HG02610 (cell line): Measurements from ENCODE around the gene TMEM150C.

Experiments used
- ATAC-seq: cut with Tn5 transposase; IDR thresholded peaks from one replicate; pipeline ENCODE4 v1.9.1; 2021; ENCODE audit warnings: mild to moderate bottlenecking, moderate library complexity; ENCODE audit not compliant: unreplicated experiment

TMEM150C gene

DNA sequence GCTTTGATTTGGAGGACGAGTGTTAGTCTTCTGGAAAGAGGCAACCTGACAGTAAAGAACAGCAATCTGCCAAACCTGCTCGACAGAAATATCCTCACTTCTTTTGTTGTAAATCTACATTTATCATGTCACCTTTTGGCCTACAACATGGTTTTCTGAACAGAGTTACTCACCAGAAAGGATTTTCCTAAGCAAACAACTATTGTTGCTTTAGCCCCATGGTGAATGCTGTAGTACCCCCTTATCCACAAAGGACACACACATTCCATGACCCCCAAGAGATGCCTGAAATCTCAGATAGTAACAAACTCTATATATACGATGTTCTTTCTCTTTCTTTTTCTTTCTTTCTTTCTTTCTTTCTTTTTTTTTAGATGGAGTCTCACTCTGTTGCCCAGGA lies 42.7 kb downstream of the TMEM150C start:
- no peak for ATAC-seq

DNA sequence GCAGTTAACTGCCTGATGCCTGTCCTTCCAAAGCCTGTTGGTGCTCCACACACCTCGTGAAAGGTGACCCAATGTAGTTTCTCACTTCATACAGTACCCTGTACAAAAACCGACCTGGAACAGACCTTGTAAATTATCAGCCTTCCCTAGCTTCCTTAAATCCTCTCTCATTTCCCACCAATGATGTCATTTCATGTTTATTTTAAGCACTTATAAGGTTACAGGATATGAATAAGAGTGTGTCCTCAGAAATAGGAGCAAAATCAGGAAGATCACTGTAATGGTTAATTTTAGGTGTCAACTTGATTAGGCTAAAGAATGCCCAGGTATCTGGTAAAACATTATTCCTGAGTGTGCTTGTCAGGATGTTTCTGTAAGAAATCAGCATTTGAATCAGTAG lies 44.7 kb downstream of the TMEM150C start:
- ATAC-seq: no peak

DNA sequence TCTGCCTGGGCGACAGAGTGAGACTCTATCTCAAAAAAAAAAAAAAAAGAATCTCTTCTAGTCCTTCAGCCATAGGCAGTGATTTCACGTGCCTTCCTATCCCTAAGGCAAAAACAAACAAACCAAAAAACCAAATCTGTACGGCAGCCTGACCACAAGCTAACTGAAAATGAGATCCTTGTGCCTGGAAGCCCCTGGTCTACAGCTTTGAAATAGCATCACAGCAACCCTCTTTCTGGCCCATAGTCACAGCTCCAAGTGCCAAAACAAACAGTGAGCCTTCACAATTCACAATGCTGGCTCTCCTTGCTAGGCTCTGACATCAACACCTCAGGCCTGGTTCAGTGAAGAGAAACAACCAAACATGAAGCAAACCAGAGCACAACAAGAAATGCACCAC lies 46.1 kb downstream of the TMEM150C start:
- no peak for ATAC-seq

DNA sequence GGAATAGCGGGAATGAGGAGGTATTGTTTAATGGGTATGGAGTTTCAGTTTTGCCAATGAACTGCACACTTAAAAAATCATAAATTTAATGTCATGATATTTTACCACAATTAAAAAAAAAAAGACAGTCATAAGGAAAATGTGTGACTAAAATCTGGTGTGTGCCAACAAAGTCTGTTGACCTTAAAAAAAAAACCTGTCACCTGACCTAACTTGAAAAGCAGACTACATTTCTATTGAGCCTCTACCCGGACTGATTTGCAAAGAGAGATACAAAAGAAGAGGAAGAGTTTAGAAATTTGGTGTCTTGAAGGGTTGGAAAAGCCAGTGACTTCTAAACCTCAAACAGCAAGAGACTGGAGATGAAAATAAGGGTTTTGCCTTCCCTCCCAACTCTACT lies 48.4 kb downstream of the TMEM150C start:
- no peak for ATAC-seq

DNA sequence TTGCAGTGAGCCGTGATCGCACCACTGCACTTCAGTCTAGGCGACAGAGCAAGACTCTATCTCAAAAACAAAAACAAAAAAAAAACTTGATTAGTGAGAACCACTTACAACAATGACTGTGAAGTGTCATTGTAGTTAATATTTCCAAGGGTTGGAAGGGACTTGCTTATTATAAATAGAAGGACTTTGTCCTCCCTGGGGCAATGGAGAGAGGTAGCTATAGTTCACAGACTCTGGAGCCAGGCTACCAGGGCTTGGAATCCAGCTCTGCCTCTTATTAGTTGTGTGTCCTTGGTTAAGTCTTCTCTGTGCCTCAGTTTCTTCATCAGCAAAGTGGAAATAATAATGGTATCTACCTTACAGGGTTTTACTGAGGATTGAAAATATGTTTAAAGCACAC lies 51.6 kb downstream of the TMEM150C start:
- ATAC-seq: no peak

DNA sequence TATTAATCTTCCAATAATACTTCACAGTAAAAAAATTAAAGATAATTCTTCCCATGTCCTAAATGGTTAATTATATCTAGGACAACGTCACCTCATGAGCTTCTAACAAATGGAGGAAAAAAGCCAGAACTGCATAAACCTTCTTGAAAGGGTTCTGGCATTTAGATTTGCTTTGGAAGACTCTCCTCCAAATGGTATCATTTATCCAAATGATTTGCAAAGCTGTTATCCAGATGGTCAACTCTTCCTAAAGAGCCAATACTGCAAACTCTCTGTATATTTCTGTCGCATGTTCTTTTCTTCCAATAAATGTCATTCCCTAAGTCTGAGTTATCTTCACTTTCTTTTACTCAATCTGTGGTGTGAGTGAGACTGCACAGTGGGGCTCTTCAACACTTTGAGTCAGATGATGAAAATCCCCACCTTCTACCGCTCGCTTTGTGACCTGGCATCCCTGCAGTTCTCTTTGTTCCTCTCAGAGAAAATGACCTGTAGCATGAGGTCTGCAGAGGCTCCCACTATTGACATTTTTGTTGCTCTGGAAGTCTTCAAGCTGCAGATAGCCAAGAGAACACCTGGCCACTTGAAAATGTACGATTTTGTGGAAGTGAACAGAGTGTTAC lies 52.9 kb downstream of the TMEM150C start:
- ATAC-seq: no peak

DNA sequence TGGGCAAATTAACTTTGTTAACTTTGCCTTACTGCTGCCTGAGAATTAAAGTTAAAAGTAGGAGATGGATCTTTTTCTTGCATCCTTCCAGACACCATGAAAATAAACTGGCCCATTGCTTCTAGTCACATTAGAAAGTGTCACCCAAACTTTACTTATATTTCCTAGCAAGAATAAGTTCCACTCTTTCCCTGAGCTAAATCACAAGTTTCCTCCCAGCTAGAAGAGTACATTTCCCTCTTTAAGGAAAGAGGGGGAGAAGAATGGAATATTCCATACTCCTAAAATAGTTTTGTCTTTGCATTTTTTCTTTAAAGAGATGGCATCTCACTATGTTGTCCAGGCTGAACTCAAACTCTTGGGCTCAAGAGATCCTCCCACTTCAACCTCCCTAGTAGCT lies 53.8 kb downstream of the TMEM150C start:
- no peak for ATAC-seq

DNA sequence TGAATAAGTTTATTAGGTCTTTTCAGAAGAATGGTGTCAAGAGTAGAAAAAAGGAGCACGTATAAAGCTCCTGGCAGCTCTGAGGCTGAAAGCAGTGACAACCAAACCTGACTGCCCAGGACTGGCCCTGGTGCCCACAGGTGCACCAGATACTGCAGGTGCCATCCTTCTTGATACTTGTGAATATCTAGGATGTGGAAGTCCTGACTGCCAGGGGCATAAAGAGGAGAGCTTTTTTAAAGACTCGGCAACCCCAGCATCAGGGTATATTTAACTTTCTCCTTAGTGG lies 60.7 kb downstream of the TMEM150C start:
- no peak for ATAC-seq

DNA sequence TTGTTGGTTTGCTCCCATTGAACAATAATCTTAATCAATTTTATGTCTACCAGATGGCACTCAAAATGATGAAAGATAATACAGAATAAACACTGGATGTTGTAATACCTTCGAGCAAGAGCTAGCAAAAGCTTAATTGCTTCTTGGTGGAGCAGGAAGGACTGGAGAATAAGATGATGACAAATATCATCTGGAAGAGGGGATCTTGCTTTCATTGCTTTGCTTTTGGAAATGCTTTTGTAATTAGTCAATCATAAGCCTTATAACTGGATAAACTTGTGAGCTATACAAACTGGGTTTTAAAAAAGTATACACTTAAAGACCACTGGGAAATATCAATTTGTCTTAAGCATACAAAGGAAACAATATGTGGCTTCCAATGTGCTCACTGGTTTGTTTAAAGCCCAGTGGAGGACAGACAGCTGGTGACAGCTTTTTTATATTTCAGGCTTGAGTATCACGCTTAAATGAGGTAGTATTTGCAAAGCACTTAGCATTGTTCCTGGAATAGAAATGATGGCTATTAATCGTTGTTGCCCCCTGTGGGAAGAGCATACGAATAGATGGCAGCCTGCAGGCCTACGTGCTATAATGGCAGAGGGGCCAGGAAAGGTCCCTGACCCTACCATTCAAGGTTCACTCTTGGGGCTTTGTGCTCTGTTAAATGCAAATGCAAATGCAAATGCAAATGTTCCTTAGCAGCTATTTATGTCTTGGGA lies 61.2 kb downstream of the TMEM150C start:
- ATAC-seq: no peak

DNA sequence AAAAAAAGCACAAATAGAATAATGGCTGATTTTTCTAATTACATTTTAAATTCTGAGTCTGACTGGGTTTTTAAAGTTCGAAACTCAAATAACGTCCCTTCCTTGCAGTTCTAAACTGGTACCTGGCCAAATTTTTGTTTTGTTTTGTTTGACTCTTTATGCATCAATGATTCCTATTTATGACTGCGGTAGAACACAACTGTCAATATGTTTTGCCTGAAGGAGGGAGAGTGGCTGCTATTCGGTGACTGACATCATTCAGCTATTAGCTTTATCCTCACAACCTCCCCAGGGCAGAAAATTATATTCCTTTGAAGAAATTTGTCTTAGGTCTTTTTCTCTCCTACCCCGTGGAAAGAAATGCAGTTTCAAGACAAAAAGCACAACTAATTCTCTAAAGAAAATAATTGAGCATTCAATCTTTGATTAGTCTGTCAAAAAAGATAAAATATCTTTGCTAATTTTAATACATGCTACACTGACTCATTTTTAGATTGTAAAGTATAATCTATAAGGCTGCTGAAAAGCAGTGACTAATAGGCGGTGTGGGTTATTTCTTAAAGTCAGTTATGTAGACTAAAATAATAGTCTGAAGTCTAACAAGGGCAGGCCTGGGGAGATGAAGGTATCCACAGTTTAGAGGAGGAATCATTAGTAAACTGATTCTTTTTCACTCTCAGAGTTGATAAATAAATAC lies 61.9 kb downstream of the TMEM150C start:
- no peak for ATAC-seq

DNA sequence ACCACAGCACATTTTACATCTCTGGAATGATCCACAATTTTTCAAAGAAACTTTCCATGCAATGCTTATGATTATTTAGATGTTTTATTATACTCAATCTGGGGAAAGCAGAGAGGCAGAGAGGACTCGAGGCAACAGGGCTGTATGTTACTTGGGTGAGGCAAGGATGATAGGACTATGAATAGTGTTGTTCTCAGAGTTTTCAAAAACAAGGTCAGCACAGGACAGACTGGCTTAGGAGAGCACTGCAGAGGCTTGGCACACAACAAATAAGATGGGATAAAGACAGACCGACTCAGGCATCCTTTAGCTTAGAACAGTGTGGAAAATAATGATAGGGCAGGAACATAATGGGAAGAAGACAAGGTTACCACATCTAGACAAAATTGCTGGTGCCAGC lies 65.4 kb downstream of the TMEM150C start:
- ATAC-seq: no peak

DNA sequence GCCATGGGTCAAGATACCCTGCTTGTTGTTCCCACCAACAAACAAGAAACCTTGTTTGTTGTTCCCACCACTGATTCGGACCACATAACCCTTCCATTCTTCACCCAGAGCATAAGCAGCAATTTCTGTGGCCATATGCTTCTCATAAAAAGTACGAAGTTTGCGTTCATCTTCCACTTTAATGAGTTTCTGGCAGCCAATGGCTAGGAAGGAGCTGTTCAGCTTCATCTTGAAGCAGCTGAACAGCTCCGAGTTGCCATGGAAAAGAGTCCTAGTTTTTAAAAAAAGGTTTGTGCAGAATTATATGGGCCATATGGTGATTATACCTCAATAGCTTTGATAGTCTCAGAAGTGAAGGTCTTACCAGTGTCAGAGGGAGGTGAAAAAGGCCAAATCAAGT lies 66.1 kb downstream of the TMEM150C start:
- no peak for ATAC-seq

DNA sequence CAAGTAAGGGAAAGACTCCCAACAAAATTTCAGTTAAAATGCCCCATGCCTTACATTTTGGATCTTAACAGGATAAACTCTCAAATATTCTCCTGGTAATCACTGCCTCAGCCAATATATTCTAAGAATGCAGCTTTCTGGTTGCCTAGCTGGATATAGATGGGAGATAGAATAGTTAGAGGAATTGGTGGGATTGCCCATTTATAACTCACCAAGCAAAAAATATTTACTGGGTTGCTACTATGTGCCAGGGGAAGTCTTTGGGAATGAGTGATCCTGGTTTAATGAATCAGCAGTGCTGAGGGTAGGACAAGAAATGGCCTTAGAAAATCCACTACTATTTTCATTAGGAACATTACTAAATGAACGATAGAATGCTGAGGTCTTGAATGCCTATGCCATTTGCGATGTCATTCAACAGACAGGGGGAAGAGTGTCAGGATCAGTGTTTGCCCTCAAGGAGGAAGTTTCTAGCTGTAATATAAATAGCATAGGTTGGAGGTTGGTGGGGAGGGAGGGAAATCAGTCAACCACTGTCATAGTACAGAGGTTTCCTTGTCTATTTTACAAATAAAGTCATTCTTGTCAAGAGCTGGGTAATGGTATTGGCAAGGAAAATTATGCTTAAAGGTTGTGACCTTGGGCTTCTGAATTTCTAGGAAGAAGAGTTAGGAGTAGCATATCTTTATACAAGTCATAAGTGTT lies 67.9 kb downstream of the TMEM150C start:
- ATAC-seq: no peak

DNA sequence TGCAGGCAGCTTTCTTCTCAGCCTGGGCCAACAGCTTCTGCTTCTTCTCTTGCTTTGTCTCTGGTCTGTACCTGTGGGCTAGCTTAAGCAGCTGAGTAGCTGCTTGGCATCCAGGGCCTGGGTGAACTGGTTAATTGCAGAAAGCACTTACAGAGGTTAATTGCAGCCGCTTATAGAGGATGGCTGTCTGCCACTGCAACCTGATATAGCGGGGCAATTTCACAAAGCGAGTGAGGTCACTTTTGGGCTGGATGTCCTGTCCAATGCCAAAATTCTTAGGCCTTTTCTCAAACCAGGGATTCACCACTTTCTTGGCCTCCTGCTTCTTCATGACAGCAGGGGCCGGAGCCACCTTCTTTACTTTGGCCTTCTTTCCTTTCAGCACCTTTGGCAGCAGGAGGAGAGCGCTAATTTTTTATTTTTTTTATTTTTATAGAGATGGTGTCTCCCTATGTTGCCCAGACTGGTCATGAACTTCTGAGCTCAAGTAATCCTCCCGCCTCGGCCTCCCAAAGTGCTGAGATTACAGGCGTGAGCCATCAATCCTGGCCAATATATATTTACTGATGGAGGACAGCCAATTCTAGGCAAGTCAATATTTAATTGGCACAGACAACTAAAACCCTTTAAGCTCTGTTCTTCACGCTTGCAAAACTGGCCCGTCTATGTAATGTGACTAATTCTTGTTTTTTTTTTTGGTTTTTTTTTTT lies 70.4 kb downstream of the TMEM150C start:
- no peak for ATAC-seq

DNA sequence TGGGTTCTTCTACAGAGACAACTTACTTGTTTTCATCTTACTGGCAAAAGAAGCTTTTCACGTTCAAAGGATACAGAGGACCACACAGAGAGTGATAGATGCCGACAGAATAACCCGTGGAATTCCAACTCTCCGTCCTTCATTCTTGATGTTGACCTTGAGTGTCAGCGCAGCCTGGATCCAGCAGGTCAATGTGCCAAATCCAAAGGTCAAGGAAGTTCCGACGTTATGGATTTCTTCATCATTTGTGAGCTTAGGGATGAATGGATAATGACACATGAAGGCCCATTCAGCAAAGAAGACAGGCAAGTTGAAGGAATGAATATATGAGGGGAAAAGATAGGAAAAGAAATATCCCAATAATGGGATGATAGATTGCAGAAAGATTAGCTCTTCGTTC lies 71.8 kb downstream of the TMEM150C start:
- ATAC-seq: no peak

DNA sequence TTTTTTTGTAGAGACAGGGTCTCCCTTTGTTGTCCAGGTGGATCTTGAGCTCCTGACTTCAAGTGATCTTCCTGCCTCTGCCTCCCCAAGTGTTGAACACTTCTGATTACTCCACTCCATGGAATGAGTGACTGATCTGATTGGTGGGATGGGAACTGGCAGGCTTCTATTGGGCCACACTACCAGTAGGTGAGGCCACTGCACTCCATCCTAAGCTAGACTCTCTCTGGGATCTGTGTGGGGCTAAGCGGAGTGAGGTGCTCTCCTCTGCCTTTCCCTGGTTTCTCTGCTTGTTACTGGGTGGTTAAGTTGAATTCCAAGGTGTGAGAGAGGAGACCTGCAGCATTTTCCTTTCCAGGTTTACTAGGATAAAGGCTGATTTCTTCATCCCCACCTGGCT lies 72.7 kb downstream of the TMEM150C start:
- no peak for ATAC-seq

DNA sequence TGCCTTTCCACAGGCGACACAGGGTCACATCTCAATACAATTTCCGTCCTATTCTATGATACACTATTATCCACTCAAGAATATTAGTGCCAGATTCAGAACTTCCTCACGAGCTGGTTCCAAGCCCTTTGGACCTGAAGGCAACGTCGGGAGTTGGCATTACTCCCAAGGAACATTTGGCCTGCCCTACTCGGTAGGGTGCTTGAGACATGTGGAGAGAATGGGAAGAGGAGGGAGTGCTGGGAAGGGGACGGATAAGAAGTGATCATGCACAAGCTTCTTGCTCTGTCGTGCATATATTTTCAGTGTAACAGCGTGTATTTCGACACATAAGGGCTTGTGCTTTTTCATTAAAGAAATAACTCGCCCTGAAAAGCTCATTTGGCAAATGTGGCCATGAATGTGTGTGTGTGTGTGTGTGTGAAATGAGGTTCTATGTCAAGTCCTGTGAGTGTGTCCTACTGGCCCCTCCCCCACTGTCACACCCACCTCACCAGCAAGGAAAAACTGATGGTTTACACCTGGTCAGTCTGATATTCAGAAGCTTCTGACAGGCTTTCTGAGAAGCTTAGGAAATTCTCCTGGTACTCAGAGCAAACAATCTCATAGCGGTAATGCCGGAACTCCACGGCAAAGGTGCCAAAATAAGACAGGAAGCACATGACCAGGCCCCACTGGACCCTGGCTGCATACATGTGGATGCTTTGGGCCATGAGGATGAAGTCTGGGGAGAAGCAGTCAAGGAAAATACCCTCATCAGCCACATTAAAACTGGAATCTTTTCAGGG lies 76.6 kb downstream of the TMEM150C start:
- ATAC-seq: no peak

DNA sequence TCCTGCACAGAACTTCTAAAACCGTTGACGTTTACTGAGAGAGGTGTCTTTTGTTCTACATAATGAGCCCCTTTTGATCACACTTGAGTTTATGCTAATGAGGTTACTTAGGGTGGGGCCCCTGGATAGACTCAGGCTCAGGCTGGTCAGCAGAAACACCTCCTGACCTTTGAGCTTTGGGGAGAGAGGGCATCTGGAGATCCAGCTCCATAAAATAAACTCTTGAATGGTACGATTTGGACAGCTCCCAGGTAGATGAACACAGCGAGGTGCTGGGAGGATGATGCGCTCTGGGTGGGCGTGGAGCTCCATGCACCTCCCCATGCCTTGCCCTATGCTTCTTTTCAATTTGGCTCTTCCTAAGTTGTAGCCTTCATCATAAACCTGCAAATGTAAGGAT lies 79.4 kb downstream of the TMEM150C start:
- ATAC-seq: no peak

DNA sequence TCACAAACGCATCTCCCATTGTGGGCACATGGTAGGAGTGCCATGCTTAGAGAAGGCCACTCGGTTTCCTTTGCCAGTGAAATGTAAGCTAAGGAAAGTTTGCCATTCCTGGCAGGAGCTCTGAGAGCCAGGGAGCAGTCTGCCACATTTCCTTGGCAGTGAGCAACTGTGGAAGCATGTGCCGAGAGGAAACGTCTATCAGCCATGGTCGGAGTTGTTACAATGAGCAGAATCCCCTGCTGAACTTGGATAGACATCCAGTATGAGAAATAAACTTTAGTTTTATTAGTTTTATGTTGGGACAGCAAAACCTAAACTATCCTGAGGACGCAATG lies 80.3 kb downstream of the TMEM150C start:
- ATAC-seq: no peak

DNA sequence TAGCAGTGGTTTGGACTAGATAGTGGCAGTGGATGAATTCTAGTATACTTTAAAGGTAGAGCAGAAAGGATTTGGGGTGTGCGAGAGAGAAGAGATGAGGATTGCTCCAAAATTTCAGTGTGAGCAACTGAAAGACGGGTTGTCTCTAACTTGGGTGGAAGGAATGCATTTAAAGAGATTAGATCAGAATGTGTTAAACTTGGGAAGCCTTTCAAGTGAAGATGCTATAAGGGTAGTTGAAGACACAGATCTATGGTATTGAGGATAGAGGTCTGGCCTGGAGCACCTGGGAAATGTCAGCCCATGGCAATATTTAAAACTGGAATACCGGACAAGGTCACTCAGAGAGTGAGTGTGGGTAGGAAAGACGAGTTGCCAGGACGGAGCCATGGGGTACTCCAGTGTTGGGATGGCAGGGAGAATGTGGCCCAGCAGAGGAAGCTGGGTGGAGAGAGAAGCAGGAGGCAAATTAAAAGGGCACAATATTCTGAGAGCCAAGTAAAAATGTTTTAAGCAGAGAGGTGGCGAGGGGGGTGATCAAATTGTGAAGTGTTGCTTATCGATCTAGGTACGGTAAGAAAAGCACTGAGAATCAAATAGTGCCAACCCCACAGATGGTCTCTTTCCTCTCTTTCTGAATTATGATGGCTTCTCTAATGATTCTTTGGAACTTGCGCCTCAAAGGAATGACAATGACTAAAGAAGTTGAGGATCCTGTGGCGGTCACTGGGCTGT lies 80.8 kb downstream of the TMEM150C start:
- no peak for ATAC-seq
